Lung microvascular endothelial cell (primary cell): ENCODE data around the gene ZCCHC14. TPM values are rescaled to one million over a fixed set of nuclear protein-coding genes. Genes with fewer than 3 reads are reported as not detected.
A peak's percentile ranks its signal among the peaks of the same experiment; 100 is the strongest.
"Not testable (repeated sequence)": the region's sequence is repeated elsewhere in the genome, so short reads cannot be mapped to it uniquely, and the experiment has no call there.

Source experiments
- DNase-seq, 2 donors: peaks; one replicate each; pipeline versions ENCODE4 v3.0.0 to v3.0.0-alpha.2; 2010; ENCODE audit warnings: low read depth in 2 of 2
- total RNA-seq: library from RNA; depleted of rRNA; stranded (reverse); fragments of >200 nt; gene quantifications from 2 replicates; pipeline ENCODE4 v1.2.1, GENCODE V29; 2014

ZCCHC14 gene
- total RNA-seq, 1 donor from 2014 or later = 5.8 TPM

- peak in 1 of 2 donors; percentile 52 for DNase-seq
Observed at GRCh38 chr16:87384162-87384874, 108.5 kb downstream of the ZCCHC14 start.

- DNase-seq = peak; percentile 91 to 92
Observed at GRCh38 chr16:87383505-87384161, 109.2 kb downstream of the ZCCHC14 start, which contains the start of gene FBXO31. TSS of gene FBXO31 (minus strand) at chr16:87383776. CDS start at chr16:87383744, 32 bp downstream.

- DNase-seq = no peak
Observed at GRCh38 chr16:87382023-87382785, 110.6 kb downstream of the ZCCHC14 start.

- peak in 1 of 2 donors; percentile 51 for DNase-seq
Observed at GRCh38 chr16:87380881-87381280, 111.9 kb downstream of the ZCCHC14 start.

GRCh38 chr16:87380403-87380802 is 112.4 kb downstream of the ZCCHC14 start:
- DNase-seq = no peak

GRCh38 chr16:87379312-87379752 is 113.5 kb downstream of the ZCCHC14 start:
- DNase-seq = not testable (repeated sequence)

GRCh38 chr16:87376660-87377059 is 116.2 kb downstream of the ZCCHC14 start:
- no peak for DNase-seq

GRCh38 chr16:87375426-87376135 is 117.2 kb downstream of the ZCCHC14 start:
- peak; percentile 89 for DNase-seq

- DNase-seq = no peak
Observed at GRCh38 chr16:87374313-87374712, 118.5 kb downstream of the ZCCHC14 start.

- no peak for DNase-seq
Observed at GRCh38 chr16:87372305-87372704, 120.5 kb downstream of the ZCCHC14 start.

GRCh38 chr16:87371261-87371866 is 121.5 kb downstream of the ZCCHC14 start:
- DNase-seq = no peak

- DNase-seq = no peak
Observed at GRCh38 chr16:87369796-87370719, 122.8 kb downstream of the ZCCHC14 start.

GRCh38 chr16:87369117-87369765 is 123.6 kb downstream of the ZCCHC14 start:
- DNase-seq = peak; percentile 37 to 40

- DNase-seq = peak in 1 of 2 donors; percentile 68
Observed at GRCh38 chr16:87368029-87368770, 124.6 kb downstream of the ZCCHC14 start.

- no peak for DNase-seq
Observed at GRCh38 chr16:87367529-87367928, 125.3 kb downstream of the ZCCHC14 start.

- no peak for DNase-seq
Observed at GRCh38 chr16:87366930-87367329, 125.9 kb downstream of the ZCCHC14 start.

GRCh38 chr16:87366288-87366687 is 126.5 kb downstream of the ZCCHC14 start:
- DNase-seq = no peak

- DNase-seq = no peak
Observed at GRCh38 chr16:87365021-87365713, 127.7 kb downstream of the ZCCHC14 start.
